ENCODE results near the gene OR8K1.

DNA sequence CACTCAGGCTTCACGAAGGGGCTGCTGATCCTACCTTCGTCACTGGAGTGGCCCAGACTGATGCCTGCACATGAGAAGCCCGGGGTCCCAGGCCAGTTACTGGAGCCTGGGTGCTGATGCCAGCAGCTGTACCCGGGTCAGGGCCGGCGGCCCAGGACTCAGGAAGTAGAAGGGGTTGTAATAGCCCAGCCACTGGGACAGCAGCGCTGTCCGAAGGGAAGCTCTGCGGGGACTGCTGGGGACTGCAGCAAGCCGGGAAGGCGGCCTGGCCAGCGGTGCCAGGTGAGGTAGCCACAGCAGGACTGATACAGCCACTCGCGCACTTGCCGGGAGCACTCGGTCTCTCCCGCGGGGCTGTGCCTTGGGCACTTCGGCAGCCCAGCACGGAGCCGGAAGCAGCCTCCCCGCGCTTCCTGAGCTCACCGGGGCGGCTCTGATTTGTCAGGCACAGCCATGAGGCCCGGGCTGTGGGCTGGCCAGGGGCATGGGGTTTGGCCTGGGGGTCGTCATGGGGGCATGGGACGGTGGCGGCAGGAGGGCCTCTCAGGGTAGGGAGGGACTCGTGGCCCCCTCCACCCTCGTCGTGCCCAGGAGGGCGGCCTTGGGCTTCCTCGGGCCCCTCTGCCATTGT lies 13.9 kb upstream of the OR8K1 start:
- TF ChIP-seq, protein P1, sequence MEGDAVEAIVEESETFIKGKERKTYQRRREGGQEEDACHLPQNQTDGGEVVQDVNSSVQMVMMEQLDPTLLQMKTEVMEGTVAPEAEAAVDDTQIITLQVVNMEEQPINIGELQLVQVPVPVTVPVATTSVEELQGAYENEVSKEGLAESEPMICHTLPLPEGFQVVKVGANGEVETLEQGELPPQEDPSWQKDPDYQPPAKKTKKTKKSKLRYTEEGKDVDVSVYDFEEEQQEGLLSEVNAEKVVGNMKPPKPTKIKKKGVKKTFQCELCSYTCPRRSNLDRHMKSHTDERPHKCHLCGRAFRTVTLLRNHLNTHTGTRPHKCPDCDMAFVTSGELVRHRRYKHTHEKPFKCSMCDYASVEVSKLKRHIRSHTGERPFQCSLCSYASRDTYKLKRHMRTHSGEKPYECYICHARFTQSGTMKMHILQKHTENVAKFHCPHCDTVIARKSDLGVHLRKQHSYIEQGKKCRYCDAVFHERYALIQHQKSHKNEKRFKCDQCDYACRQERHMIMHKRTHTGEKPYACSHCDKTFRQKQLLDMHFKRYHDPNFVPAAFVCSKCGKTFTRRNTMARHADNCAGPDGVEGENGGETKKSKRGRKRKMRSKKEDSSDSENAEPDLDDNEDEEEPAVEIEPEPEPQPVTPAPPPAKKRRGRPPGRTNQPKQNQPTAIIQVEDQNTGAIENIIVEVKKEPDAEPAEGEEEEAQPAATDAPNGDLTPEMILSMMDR (conservative IDR thresholded peaks at IDR 0.05): no peak
- no peak for TF ChIP-seq ZFX (IDR thresholded peaks at IDR 0.05)

Data from C4-2B (cell line).